Muscle of arm (tissue), 12 donors: ENCODE data around the gene NCBP3. TPM values are rescaled to one million over a fixed set of nuclear protein-coding genes. Genes with fewer than 3 reads are reported as not detected.

Experiments used
- DNase-seq: peaks from one replicate; pipeline ENCODE4 v3.0.0-alpha.2; 2013
- polyA plus RNA-seq, 12 donors: library from polyadenylated mRNA; unstranded; fragments of 120-200 nt; gene quantifications; one replicate each; pipeline ENCODE4 v1.2.1, GENCODE V29; 2013; ENCODE audit not compliant: insufficient read length in 12 of 12

Gene NCBP3
- polyA plus RNA-seq, 12 donors, result 41.3 to 88.1 (median 62.2) TPM; not detected in 1

- no peak for DNase-seq
Observed at GRCh38 chr17:3761036-3761917, 84.8 kb downstream of the NCBP3 start.

- DNase-seq, result no peak
Observed at GRCh38 chr17:3759597-3760216, 86.3 kb downstream of the NCBP3 start.

GRCh38 chr17:3755335-3756030, 90.6 kb downstream of the NCBP3 start:
- DNase-seq, result no peak

- DNase-seq, result no peak
Observed at GRCh38 chr17:3754458-3755334, 91.3 kb downstream of the NCBP3 start.

- no peak for DNase-seq
Observed at GRCh38 chr17:3754066-3754457, 92.0 kb downstream of the NCBP3 start.

- DNase-seq, result no peak
Observed at GRCh38 chr17:3753624-3754023, 92.4 kb downstream of the NCBP3 start.

Other genes starting within 250 kb of the NCBP3 start
- 1 to 10 TPM in 11 of 12 donors, not detected in 1; 3.9 to 7.8 (median 5.3) TPM for gene TRPV1, start 236.8 kb downstream of the NCBP3 start, polyA plus RNA-seq
- 10 to 100 TPM in 1 of 12 donors, 1 to 10 TPM in 10, not detected in 1; 5.6 to 12.0 (median 6.7) TPM for gene SHPK, start 210.0 kb downstream of the NCBP3 start, polyA plus RNA-seq
- 10 to 100 TPM in 2 of 12 donors, 1 to 10 TPM in 9, not detected in 1; 6.9 to 15.0 (median 8.8) TPM for gene CTNS, start 209.5 kb downstream of the NCBP3 start, polyA plus RNA-seq
- 10 to 100 TPM in 11 of 12 donors, not detected in 1; 33.5 to 68.4 (median 50.9) TPM for gene TAX1BP3, start 177.7 kb downstream of the NCBP3 start, polyA plus RNA-seq
- 10 to 100 TPM in 11 of 12 donors, not detected in 1; 25.5 to 93.0 (median 30.8) TPM for gene EMC6, start 177.4 kb downstream of the NCBP3 start, polyA plus RNA-seq
- gene P2RX5, start 150.1 kb downstream of the NCBP3 start, polyA plus RNA-seq, result 10 to 100 TPM in 11 of 12 donors, not detected in 1; 11.5 to 51.0 (median 26.8) TPM
- 1 to 10 TPM in 11 of 12 donors, not detected in 1; 3.7 to 8.4 (median 5.9) TPM for gene HASPIN, start 122.3 kb downstream of the NCBP3 start, polyA plus RNA-seq
- 10 to 100 TPM in 11 of 12 donors, not detected in 1; 14.2 to 38.6 (median 31.7) TPM for gene ITGAE, start 45.1 kb downstream of the NCBP3 start, polyA plus RNA-seq
- 1 to 10 TPM in 11 of 12 donors, not detected in 1; 5.6 to 8.7 (median 7.4) TPM for gene CAMKK1, start 46.8 kb upstream of the NCBP3 start, polyA plus RNA-seq
- 10 to 100 TPM in 1 of 12 donors, 1 to 10 TPM in 10, not detected in 1; 1.7 to 28.8 (median 2.5) TPM for gene P2RX1, start 70.2 kb upstream of the NCBP3 start, polyA plus RNA-seq
- gene ATP2A3, start 118.2 kb upstream of the NCBP3 start, polyA plus RNA-seq, result 10 to 100 TPM in 2 of 12 donors, 1 to 10 TPM in 9, not detected in 1; 3.2 to 26.0 (median 4.0) TPM